Tongue (tissue), 2 donors: Measurements from ENCODE around the gene KCNH5. TPM values are rescaled to one million over a fixed set of nuclear protein-coding genes. Genes with fewer than 3 reads are reported as not detected.

Source experiments
- DNase-seq: peaks from one replicate; pipeline ENCODE4 v3.0.0-alpha.2; 2015
- total RNA-seq: library from RNA; depleted of rRNA; stranded (reverse); fragments of >200 nt; gene quantifications from one replicate; pipeline ENCODE4 v1.2.3, GENCODE V29; 2014

KCNH5 gene
- total RNA-seq, 1 donor from 2014 or later, result 0.21 TPM

DNA sequence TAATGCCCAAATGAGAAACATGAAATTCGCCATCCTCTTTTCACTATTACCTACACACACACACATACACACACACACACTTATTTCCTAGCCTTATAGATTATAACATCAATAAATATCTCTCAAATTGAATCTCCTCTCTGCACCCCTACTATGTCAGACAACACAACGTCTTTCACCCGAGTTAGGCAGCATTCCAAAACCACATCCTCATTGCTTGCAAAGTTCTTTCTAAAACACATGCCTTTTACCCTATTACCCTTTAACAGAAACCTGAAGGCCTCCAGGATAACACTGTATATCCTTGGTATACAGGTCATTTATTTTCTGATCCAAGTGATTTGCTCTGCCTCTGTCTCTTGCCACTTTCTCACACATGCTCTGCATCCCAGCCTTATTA is 56.3 kb downstream of the KCNH5 start:
- DNase-seq, result no peak

DNA sequence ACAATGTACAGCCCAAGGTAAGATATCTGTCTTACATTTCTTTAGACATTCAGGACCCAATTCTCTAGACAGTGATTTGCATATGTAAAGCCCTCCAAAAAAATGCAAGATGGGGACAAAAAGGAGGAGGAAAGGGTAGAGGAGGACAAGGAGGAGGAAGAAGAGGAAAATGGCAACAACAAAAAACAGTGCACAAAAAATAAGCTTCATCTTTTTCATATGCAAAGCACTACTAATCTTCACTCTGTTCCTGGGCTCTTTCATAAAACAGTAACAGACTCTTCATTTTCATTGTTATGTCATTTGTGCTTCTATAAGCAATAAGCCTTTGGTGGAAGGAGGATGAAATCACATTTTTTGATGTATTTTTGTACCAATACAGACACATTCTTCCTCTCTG is 61.4 kb downstream of the KCNH5 start:
- no peak for DNase-seq

DNA sequence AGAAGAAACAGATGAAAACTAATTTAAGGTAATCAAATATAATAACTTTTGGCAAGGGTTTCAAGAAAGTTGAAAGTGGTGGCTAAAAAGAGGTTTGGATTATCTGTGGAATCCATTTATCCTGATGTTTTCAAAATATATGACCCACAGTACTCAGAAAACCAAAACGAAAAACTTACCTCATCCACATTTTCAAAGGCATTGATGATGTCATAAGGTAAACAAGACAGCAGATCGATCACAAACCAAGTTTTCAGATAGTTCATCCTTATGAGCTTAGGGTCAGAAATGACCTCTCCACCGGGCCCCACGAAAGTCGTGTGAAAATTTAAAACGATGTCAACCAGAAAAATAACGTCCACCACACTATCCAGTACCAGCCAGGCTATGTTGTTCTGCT is 64.6 kb downstream of the KCNH5 start:
- DNase-seq, result no peak

GRCh38 chr14:62957562-62957961 is 87.7 kb downstream of the KCNH5 start:
- DNase-seq, result peak; percentile 49

DNA sequence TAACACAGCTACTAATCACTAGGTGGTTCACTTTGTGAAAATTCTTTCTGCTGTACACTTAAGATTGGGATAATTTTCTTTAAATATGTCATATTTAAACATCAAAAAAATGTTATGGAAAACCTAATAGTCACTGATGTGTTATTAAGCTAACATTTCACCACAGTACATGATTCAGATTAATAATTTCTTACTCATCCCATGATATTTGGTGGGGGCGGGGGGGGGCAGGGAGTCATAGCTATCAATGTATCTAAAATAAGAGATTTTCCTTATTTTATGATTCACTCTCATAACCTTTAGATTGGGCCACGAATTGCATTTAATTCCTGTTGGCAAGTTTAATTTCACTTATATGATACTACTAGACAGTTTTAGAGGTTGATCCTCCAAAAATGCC is 88.8 kb downstream of the KCNH5 start:
- DNase-seq, result no peak

GRCh38 chr14:62954165-62954564 is 91.1 kb downstream of the KCNH5 start:
- no peak for DNase-seq

- peak; percentile 20 for DNase-seq
These were observed 93.0 kb downstream of the KCNH5 start for GRCh38 chr14:62952226-62952625.

GRCh38 chr14:62947301-62947700 is 98.0 kb downstream of the KCNH5 start:
- DNase-seq, result peak; percentile 48

DNA sequence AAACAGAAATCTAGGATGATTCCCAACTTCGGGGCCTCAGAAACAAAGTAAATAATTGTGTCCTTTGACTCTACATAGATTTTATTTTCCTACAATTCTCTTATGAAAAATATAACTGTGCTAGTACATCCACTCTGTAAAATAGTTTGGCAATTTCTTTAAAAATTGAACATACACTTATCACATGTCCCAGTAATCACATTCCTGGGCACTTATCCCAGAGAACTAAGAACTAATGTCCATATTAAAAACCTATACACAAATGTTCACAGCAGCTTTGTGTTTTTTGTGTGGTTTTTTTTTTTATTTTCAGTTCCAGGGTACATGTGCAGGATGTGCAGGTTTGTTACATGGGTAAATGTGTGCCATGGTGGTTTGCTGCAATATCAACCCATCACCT is 99.0 kb downstream of the KCNH5 start:
- DNase-seq, result no peak

- no peak for DNase-seq
These were observed 102.1 kb downstream of the KCNH5 start for GRCh38 chr14:62943202-62943601.

GRCh38 chr14:62939970-62940369 is 105.3 kb downstream of the KCNH5 start:
- no peak for DNase-seq

- DNase-seq, result no peak
These were observed 106.5 kb downstream of the KCNH5 start for GRCh38 chr14:62938778-62939177.

GRCh38 chr14:62934439-62934838 is 110.8 kb downstream of the KCNH5 start:
- DNase-seq, result no peak

DNA sequence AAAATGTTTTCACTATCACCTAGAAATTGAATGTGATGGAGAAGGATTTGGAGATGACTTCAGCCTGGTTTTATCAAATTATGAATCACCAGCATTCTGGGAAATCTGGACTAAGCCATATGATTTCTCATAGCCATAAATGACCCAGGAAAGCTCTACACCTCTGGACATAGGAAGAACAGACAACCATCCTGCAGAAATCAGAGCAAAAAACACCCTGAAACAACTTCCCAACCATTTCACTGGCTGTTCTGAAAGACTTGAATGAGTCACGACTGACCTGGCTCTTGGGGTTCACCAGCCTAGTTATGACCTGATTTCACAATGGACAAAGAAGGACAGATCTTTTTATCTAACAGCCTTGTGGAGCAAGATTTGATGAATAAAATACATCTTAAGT is 123.8 kb downstream of the KCNH5 start:
- no peak for DNase-seq

DNA sequence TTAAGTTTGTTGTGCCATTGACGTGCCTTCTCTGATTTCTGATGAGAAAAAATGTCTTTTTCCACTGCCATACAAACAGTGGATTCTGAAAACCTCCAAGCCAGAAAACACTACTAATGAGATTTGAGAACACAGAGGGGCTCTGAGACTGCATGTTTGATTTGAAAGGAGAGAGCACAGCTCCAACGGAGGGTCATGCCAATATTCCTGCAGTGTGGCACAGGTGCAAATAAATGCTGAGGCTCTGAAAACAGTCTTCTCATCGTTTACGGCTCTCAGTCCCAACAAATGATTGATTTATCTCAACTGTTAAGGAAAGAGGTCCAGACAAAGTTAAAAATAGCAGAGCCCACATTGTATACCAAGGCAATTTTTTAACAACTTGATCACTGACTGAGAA is 128.7 kb downstream of the KCNH5 start:
- peak; percentile 15 for DNase-seq

DNA sequence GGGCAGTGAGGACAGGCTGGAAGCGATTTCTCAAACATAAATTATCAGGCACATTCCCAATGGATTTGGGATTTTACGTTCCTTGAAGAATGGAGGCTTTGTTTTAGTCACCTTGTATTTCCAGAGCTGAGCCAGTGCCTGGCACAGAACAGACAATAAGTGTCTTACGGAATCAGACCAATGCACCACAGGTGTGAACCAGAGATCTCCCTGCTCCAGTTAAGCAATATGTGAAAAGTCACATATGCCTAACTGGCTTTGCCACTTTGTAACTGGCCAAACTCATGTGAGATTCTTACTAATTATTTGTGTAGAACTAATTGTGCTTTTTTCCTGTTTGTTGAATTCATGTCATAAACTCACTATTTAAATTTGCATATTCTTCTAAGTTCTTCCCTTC is 130.4 kb downstream of the KCNH5 start:
- DNase-seq, result no peak

- DNase-seq, result no peak
These were observed 131.2 kb downstream of the KCNH5 start for GRCh38 chr14:62914025-62914424.

DNA sequence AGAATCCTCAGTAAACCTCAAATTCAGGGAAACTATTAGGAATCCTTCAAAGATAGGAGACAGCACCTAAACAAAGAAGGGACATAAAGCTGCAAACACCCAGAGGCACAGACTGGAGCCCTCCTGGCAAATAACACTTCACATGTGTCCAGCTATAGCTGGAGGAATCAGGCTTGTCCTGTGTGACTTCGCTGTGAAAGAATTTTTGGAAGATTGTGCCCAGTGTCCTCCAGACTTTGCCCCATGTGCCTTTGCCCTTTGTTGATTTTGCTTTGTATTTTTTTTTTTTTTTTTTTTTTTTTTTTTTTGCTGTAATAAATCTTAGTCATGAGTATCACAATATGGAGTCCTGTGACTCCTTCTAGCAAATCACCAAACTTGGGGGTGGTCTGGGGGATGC is 136.8 kb downstream of the KCNH5 start:
- DNase-seq, result no peak

DNA sequence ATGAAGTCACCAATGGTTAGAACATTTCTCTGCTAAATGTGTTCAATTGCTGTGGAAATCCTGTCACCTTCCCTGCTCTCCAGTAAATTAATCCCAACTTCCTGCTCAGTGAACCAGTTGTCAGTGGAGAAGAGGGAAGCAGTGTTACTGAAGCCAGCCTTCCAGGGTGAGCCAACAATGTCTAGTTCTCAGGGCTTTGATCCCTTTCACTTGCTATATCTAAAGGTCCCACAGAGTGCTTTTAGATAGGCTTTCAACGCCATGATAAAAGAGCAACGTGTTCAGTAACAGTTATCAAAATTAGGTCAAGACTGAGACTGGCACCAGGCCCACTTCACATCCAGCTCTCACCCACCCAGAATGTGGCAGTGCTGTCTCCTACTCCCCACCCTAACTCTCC is 139.7 kb downstream of the KCNH5 start:
- DNase-seq, result no peak

DNA sequence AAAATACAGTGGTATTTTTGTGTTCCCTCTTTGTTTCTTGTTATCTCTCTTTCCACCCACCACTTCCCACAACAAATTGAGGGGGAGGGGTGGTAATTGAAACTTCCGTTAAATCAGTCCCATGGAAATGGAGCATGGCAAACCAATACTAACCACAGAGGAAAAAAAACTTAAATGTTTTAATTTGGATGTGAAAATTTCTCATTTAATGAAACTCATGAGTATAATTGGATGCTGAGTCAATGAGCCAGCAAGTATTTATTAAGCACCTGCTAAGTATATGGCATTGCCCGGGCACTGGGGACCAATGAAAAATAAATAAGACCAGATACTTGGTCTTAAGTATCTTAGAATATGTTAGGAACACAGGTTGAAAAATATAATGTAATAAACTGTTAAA is 147.5 kb downstream of the KCNH5 start:
- DNase-seq, result no peak

DNA sequence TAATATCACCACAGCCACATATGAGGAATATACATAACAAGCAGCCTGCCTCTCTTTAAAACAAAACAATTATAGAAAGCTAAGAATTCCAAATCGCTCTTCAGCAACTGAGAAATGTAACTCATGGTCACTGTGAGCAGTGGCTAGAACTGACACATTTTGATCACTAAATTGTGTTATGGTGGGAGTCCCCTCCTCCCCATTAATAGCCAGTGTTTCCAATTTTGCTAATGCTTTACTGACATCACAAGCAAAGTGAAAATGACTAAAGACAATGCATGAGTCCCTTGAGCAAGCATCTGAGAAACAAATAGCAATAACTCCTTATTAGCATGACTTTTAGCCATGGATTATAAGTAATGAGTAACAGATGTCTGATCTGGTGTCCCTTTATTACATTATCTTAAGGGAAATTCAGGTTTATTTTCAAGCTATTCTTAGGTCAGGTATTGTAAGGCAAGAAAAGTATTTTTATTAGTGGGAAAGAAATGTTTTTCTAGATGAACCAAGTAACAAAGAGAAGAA is 148.3 kb downstream of the KCNH5 start:
- no peak for DNase-seq

GRCh38 chr14:62894736-62895135 is 150.5 kb downstream of the KCNH5 start:
- DNase-seq, result no peak

- DNase-seq, result peak; percentile 45
These were observed 155.9 kb downstream of the KCNH5 start for GRCh38 chr14:62889364-62889763.

DNA sequence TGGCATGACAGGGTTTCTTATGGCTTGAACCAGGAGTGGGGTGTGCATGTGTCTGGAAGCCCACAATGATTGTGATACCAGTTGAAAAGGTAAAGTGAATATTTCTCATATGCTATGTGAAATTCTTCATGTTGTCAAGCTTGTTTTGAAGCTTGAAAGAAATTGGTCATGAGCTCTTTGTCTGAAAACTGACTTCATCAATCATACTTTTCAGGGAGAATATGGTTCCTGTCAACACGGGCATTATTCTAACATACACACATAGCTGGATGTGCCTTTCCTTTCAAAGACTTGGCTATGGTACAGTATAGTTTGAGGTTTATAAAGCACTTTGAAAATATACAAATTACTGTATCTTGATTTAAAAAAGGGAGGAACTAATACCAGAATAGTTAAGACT is 158.8 kb downstream of the KCNH5 start:
- DNase-seq, result no peak

DNA sequence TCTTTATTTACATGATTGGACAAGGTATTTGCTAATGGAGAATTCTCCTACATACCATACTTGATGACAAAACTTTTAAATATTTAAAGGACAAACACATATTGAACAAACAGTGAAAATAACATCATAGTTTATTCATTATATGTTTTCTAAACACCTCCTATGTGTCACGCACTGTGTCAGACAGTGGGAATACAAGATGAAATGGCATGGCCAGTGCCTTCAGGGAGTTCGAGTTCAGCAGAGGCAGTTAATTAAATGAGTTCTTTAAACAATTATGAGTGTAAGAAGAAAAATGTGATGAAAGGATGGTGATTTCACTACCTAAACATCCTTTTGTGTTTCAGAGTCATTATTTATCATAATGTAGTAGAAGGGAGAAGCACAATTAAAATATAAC is 159.8 kb downstream of the KCNH5 start:
- DNase-seq, result no peak
